ENCODE results near the gene PSMC3IP. TPM values are rescaled to one million over a fixed set of nuclear protein-coding genes. Genes with fewer than 3 reads are reported as not detected.
A peak's percentile ranks its signal among the peaks of the same experiment; 100 is the strongest.

PSMC3IP gene
- total and polyA plus RNA-seq, 7 donors, result 0.26 to 13.3 (median 3.3) TPM

DNA sequence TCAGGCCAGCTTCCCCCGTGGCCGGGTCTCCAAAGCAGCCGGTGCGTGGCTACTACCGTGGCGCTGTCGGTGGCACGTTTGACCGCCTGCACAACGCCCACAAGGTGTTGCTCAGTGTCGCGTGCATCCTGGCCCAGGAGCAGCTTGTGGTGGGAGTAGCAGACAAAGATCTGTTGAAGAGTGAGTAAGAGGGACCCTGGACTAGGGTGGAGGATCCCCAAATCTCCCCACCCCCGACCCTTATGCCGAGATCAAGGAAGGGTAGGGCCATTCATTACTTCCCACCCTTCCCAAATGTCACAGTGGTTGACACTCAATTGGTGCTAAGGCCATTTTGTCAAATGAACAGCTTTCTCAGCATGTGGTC, 14.4 kb downstream of the PSMC3IP start:
- intact Hi-C loops (cut with DNase I), result no loop called here
- WGBS, 3 donors, result 52 to 66% (median 60%) methylated on average over 14 of the region's 14 CpGs
- no peaks in the 10 kb centered on the region for H3K9me3 ChIP-seq
- no peaks in the 10 kb centered on the region for H3K27me3 ChIP-seq (ENCODE audit: insufficient read depth in 3 of 3, low read length in 2 of 3)
- H3K27ac ChIP-seq, result peak overlapping the region; percentile 86
- no peak for ATAC-seq
- DNase-seq, result peak in 1 of 2 donors; percentile 60
- TF ChIP-seq CTCF (IDR thresholded peaks at IDR 0.05), result no peak
- H3K4me3 ChIP-seq, result peak overlapping the region; percentile 99
- peaks cover 2 to 23% of the 10 kb centered on the region in 2 donors for H3K36me3 ChIP-seq (ENCODE audit: insufficient read depth in 1 of 2, low read depth in 1 of 2)
- peaks cover 29% of the 10 kb centered on the region for H3K4me1 ChIP-seq

DNA sequence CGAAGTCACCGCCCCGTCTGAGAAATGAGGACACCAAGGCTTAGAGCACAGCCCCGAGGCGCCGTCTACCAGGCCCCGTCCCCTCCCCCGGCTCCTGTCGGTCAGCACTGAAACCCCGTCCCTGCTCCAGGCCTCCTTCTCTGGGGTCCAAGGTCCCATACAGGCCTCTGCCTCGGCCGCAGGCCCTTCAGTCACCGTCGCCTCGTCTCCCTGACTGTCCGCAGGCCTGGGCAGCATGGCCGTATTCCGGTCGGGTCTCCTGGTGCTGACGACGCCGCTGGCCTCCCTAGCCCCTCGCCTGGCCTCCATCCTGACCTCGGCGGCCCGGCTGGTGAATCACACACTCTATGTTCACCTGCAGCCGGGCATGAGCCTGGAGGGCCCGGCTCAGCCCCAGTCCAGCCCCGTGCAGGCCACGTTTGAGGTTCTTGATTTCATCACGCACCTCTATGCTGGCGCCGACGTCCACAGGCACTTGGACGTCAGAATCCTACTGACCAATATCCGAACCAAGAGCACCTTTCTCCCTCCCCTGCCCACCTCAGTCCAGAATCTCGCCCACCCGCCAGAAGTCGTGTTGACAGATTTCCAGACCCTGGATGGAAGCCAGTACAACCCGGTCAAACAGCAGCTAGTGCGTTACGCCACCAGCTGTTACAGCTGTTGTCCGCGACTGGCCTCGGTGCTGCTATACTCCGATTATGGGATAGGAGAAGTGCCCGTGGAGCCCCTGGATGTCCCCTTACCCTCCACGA, 15.0 kb downstream of the PSMC3IP start:
- WGBS, 3 donors, result 4 to 8% (median 7%) methylated on average over 45 to 48 of the region's 48 CpGs
- H3K4me1 ChIP-seq, result peaks cover 25% of the 10 kb centered on the region
- H3K27ac ChIP-seq, result peak overlapping the region; percentile 86

GRCh38 chr17:42561897-42562387, 15.6 kb downstream of the PSMC3IP start, which contains the start of gene COASY:
Gene COASY, plus strand, starts transcription at chr17:42562148. Its CDS starts 475 bp downstream, at chr17:42562623.
- DNase-seq (peak; percentile 95 to 98), ATAC-seq (peak; percentile 84 to 89 (median 87))
- intact Hi-C loops (cut with DNase I), result no loop called here
- Histone ChIP-seq H3K27me3 (ENCODE audit: insufficient read depth in 3 of 3, low read length in 2 of 3) (no peaks in the 10 kb centered on the region), H3K9me3 (no peaks in the 10 kb centered on the region), H3K27ac (peak within 1 kb of the TSS; percentile 86), H3K4me3 (peak within 1 kb of the TSS; percentile 99), H3K36me3 (ENCODE audit: insufficient read depth in 1 of 2, low read depth in 1 of 2) (peaks cover 2 to 23% of the 10 kb centered on the region in 2 donors), H3K4me1 (peaks cover 25% of the 10 kb centered on the region)
- 0% methylated on average over 26 of the region's 26 CpGs for WGBS, 3 donors
- TF ChIP-seq CTCF (IDR thresholded peaks at IDR 0.05), result no peak

More for the DNA sequence above, 15.0 kb downstream of the PSMC3IP start:
- intact Hi-C loops (cut with DNase I), result no loop called here
- ATAC-seq, result peak; percentile 2 to 32 (median 14)
- TF ChIP-seq CTCF (IDR thresholded peaks at IDR 0.05), result no peak
- DNase-seq, result no peak
- no peaks in the 10 kb centered on the region for H3K9me3 ChIP-seq
- peak overlapping the region; percentile 99 for H3K4me3 ChIP-seq
- H3K36me3 ChIP-seq (ENCODE audit: insufficient read depth in 1 of 2, low read depth in 1 of 2), result peaks cover 2 to 23% of the 10 kb centered on the region in 2 donors
- no peaks in the 10 kb centered on the region for H3K27me3 ChIP-seq (ENCODE audit: insufficient read depth in 3 of 3, low read length in 2 of 3)

DNA sequence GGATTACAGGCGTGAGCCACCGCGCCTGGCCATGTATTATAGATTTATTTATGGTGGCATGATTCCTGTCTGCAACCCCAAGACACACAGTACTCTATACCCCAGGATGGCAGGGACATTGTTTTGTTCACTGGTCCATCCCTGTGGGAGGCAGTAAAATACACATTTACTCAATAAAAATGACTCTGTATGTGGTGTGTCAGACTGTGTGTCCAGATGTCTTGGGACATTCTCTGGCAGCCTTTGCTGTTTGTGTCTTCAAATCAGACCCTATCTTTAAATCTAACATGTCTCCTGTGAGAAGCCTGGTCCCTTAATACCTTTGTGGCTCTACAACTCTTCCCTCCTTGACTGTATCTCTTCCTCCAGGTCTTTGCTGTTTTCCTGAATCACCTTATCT, 17.3 kb downstream of the PSMC3IP start:
- intact Hi-C loops (cut with DNase I), result no loop called here
- no peak for TF ChIP-seq CTCF (IDR thresholded peaks at IDR 0.05)
- DNase-seq (no peak), ATAC-seq (no peak)
- no peaks in the 10 kb centered on the region for H3K27me3 ChIP-seq (ENCODE audit: insufficient read depth in 3 of 3, low read length in 2 of 3)
- WGBS, 3 donors, result 74 to 86% (median 79%) methylated on average over 3 of the region's 3 CpGs
- peaks cover 2 to 14% of the 10 kb centered on the region in 2 donors for H3K36me3 ChIP-seq (ENCODE audit: insufficient read depth in 1 of 2, low read depth in 1 of 2)
- H3K9me3 ChIP-seq, result no peaks in the 10 kb centered on the region
- H3K27ac ChIP-seq, result no peak overlapping the region
- peaks cover 22% of the 10 kb centered on the region for H3K4me1 ChIP-seq
- no peak overlapping the region for H3K4me3 ChIP-seq
